Fibroblast of lung (primary cell): ENCODE measurements around the gene TNIK. TPM values are rescaled to one million over a fixed set of nuclear protein-coding genes. Genes with fewer than 3 reads are reported as not detected.

Experiments
- DNase-seq, 2 donors: peaks; one replicate each; pipeline versions ENCODE4 v3.0.0 to v3.0.0-alpha.2; 2010; ENCODE audit warnings: low read depth in 2 of 2
- H2AFZ ChIP-seq: 2 replicates; pipeline ENCODE4 v1.5.1; 2012; ENCODE audit warnings: low read length, control low read depth, inconsistent platforms
- H3K27ac ChIP-seq: 2 replicates; pipeline ENCODE4 v1.5.1; 2011; ENCODE audit warnings: low read length, control low read depth; ENCODE audit not compliant: insufficient read depth
- H3K27me3 ChIP-seq: 2 replicates; pipeline ENCODE4 v1.5.1; 2011; ENCODE audit warnings: mild to moderate bottlenecking, low read length; ENCODE audit not compliant: control insufficient read depth, insufficient read depth
- H3K36me3 ChIP-seq: 2 replicates; pipeline ENCODE4 v1.5.1; 2011; ENCODE audit warnings: low read length; ENCODE audit not compliant: control insufficient read depth, insufficient read depth
- H3K4me1 ChIP-seq: 2 replicates; pipeline ENCODE4 v1.5.1; 2011; ENCODE audit warnings: low read length; ENCODE audit not compliant: control insufficient read depth, insufficient read depth; ENCODE audit errors: extremely low read depth
- H3K4me2 ChIP-seq: 2 replicates; pipeline ENCODE4 v1.5.1; 2011; ENCODE audit warnings: low read length, control low read depth; ENCODE audit not compliant: insufficient read depth; ENCODE audit errors: extremely low read depth
- H3K4me3 ChIP-seq, 4 experiments: fragments of 200-600 bp in 1 of 4; sonication (generic) in 1 of 4; replicated peaks in 1 of 4; 2 replicates each; pipeline ENCODE4 v1.5.1; 2011 to 2016; ENCODE audit warnings: low read length in 4 of 4, low read depth in 3 of 4, mild to moderate bottlenecking in 3 of 4, control low read depth in 2 of 4, inconsistent platforms in 1 of 4, mixed read lengths in 1 of 4; ENCODE audit not compliant: insufficient read depth in 1 of 4; ENCODE audit errors: control extremely low read depth in 1 of 4
- H3K79me2 ChIP-seq: 2 replicates; pipeline ENCODE4 v1.5.1; 2012; ENCODE audit warnings: mild to moderate bottlenecking, low read length, inconsistent platforms; ENCODE audit not compliant: control insufficient read depth, insufficient read depth
- H3K9ac ChIP-seq: 2 replicates; pipeline ENCODE4 v1.5.1; 2011; ENCODE audit warnings: mild to moderate bottlenecking, low read length, control low read depth; ENCODE audit not compliant: insufficient read depth
- H3K9me3 ChIP-seq: 2 replicates; pipeline ENCODE4 v1.5.1; 2012; ENCODE audit warnings: low read depth, low read length; ENCODE audit not compliant: control insufficient read depth, insufficient read depth
- H4K20me1 ChIP-seq: 2 replicates; pipeline ENCODE4 v1.5.1; 2011; ENCODE audit warnings: low read length; ENCODE audit not compliant: control insufficient read depth, insufficient read depth; ENCODE audit errors: extremely low read depth
- EZH2 ChIP-seq: IDR thresholded peaks from 2 replicates; pipeline ENCODE4 v1.5.1; 2012; ENCODE audit warnings: low read length, control low read depth, mild to moderate bottlenecking; ENCODE audit errors: missing control alignments
- polyA plus RNA-seq, 2 donors: library from polyadenylated mRNA; depleted of rRNA in 1 of 2; stranded (reverse) in 1 of 2; unstranded in 1 of 2; fragments of >200 nt; gene quantifications; 2 replicates each; pipeline ENCODE4 v1.2.1, GENCODE V29; 2011 to 2012; ENCODE audit warnings: missing spikeins in 1 of 2
- total RNA-seq: library from RNA; depleted of rRNA; stranded (reverse); fragments of >200 nt; gene quantifications from 2 replicates; pipeline ENCODE4 v1.2.1, GENCODE V29; 2014
- TF ChIP-seq, protein P1 (sequence below), 2 donors: IDR thresholded peaks in 1 of 2; conservative IDR thresholded peaks in 1 of 2; 1 replicate in 1 of 2; 2 replicates in 1 of 2; pipeline ENCODE4 v1.5.1; 2011 to 2012; ENCODE audit warnings: low read length in 2 of 2, control low read depth in 1 of 2, inconsistent platforms in 1 of 2, low read depth in 1 of 2, mild to moderate bottlenecking in 1 of 2

TNIK gene
- total and polyA plus RNA-seq, 2 donors (not counting 1 experiment from before 2014, with no cell fraction given), result 13.8 to 39.3 TPM

DNA sequence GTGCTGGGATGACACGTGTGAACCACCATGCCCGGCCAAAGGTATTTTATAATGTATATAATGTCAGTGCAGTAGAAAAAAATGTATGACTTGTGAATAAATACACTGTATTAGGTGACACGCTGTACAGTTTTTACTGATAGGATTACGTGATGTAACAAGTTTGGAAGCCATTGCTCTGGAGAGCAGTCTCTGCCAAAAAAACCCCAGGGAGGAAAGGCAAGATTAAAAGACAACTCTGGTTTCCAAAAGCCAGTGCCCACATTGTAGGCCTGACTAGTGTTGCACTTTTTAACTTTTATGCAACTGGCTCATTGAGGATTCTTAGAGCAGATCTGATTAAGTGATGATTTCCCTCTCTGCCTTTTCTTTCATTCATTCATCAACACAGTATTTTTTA, 371.7 kb downstream of the TNIK start:
- H3K4me2 ChIP-seq, result peak overlapping the region; percentile 44
- DNase-seq, result peak; percentile 11 to 51

GRCh38 chr3:171086914-171087313, 373.3 kb downstream of the TNIK start:
- no peak for DNase-seq
- H3K36me3 ChIP-seq, result peaks cover 5% of the 10 kb centered on the region
- H3K4me1 ChIP-seq, result peaks cover 14% of the 10 kb centered on the region
- H3K4me3 ChIP-seq, result no peak overlapping the region
- no peaks in the 10 kb centered on the region for H3K79me2 ChIP-seq
- H3K27ac ChIP-seq, result no peak overlapping the region
- no peak for TF ChIP-seq EZH2
- TF ChIP-seq, protein P1, sequence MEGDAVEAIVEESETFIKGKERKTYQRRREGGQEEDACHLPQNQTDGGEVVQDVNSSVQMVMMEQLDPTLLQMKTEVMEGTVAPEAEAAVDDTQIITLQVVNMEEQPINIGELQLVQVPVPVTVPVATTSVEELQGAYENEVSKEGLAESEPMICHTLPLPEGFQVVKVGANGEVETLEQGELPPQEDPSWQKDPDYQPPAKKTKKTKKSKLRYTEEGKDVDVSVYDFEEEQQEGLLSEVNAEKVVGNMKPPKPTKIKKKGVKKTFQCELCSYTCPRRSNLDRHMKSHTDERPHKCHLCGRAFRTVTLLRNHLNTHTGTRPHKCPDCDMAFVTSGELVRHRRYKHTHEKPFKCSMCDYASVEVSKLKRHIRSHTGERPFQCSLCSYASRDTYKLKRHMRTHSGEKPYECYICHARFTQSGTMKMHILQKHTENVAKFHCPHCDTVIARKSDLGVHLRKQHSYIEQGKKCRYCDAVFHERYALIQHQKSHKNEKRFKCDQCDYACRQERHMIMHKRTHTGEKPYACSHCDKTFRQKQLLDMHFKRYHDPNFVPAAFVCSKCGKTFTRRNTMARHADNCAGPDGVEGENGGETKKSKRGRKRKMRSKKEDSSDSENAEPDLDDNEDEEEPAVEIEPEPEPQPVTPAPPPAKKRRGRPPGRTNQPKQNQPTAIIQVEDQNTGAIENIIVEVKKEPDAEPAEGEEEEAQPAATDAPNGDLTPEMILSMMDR (conservative IDR thresholded peaks at IDR 0.05 in 1 of 2, IDR thresholded peaks at IDR 0.05 in 1 of 2; ENCODE audit: low read depth in 1 of 2, low read length in 2 of 2), result no peak
- no peaks in the 10 kb centered on the region for H3K27me3 ChIP-seq
- no peaks in the 10 kb centered on the region for H4K20me1 ChIP-seq
- H3K9me3 ChIP-seq, result no peaks in the 10 kb centered on the region
- no peak overlapping the region for H3K9ac ChIP-seq
- H2AFZ ChIP-seq, result no peak overlapping the region
- no peak overlapping the region for H3K4me2 ChIP-seq

More for the DNA sequence above, 371.7 kb downstream of the TNIK start:
- no peaks in the 10 kb centered on the region for H3K27me3 ChIP-seq
- no peak overlapping the region for H3K4me3 ChIP-seq
- H3K4me1 ChIP-seq, result peaks cover 14% of the 10 kb centered on the region
- H4K20me1 ChIP-seq, result no peaks in the 10 kb centered on the region
- H3K9me3 ChIP-seq, result no peaks in the 10 kb centered on the region
- no peaks in the 10 kb centered on the region for H3K79me2 ChIP-seq
- no peak overlapping the region for H3K9ac ChIP-seq
- no peak overlapping the region for H3K27ac ChIP-seq
- TF ChIP-seq EZH2, result no peak
- TF ChIP-seq, protein P1 (conservative IDR thresholded peaks at IDR 0.05 in 1 of 2, IDR thresholded peaks at IDR 0.05 in 1 of 2; ENCODE audit: low read depth in 1 of 2, low read length in 2 of 2), result no peak
- no peak overlapping the region for H2AFZ ChIP-seq
- H3K36me3 ChIP-seq, result peaks cover 5% of the 10 kb centered on the region

GRCh38 chr3:171077261-171077660, 382.9 kb downstream of the TNIK start:
- Histone ChIP-seq H3K79me2 (no peaks in the 10 kb centered on the region), H3K4me3 (no peak overlapping the region), H3K36me3 (peaks cover 2% of the 10 kb centered on the region), H3K4me1 (no peaks in the 10 kb centered on the region), H3K27ac (no peak overlapping the region), H3K9ac (no peak overlapping the region), H2AFZ (no peak overlapping the region), H3K4me2 (no peak overlapping the region), H3K9me3 (no peaks in the 10 kb centered on the region), H3K27me3 (no peaks in the 10 kb centered on the region), H4K20me1 (no peaks in the 10 kb centered on the region)
- DNase-seq, result no peak
- TF ChIP-seq EZH2, result no peak
- TF ChIP-seq, protein P1 (conservative IDR thresholded peaks at IDR 0.05 in 1 of 2, IDR thresholded peaks at IDR 0.05 in 1 of 2; ENCODE audit: low read depth in 1 of 2, low read length in 2 of 2), result no peak
